ENCODE data around the gene MOB3B.

- TF ChIP-seq EP300 (IDR thresholded peaks at IDR 0.05) (no peak), CTCF (IDR thresholded peaks at IDR 0.05) (no peak), POLR2A (IDR thresholded peaks at IDR 0.05) (no peak)
These were observed 143.0 kb downstream of the MOB3B start for GRCh38 chr9:27386571-27387091.
